NCI-H526 (cell line): Measurements from ENCODE around the gene B3GALNT2.

Experiments used
- DNase-seq, 2 experiments: peaks; one replicate each; lab custom pipeline; 2025; lab: John Stamatoyannopoulos, UW

B3GALNT2 gene

GRCh38 chr1:235409042-235409820 is 95.0 kb downstream of the B3GALNT2 start:
- DNase-seq = no peak

- no peak for DNase-seq
Measured at GRCh38 chr1:235408503-235408960, 95.7 kb downstream of the B3GALNT2 start.

GRCh38 chr1:235407419-235407818 is 96.8 kb downstream of the B3GALNT2 start:
- no peak for DNase-seq

- no peak for DNase-seq
Measured at GRCh38 chr1:235404190-235404589, 100.1 kb downstream of the B3GALNT2 start.

- no peak for DNase-seq
Measured at GRCh38 chr1:235403593-235403992, 100.7 kb downstream of the B3GALNT2 start.

GRCh38 chr1:235402457-235403200 is 101.6 kb downstream of the B3GALNT2 start:
- DNase-seq = no peak

- DNase-seq = no peak
Measured at GRCh38 chr1:235401251-235401650, 103.0 kb downstream of the B3GALNT2 start.
